Measurements from ENCODE around the gene ASB9. TPM values are rescaled to one million over a fixed set of nuclear protein-coding genes. Genes with fewer than 3 reads are reported as not detected.
"Not testable (repeated sequence)": the region's sequence is repeated elsewhere in the genome, so short reads cannot be mapped to it uniquely, and the experiment has no call there.

ASB9 gene
- total RNA-seq (2014; rRNA removed; shearing (Covaris generic)), result 25.4 and 33.8 TPM in 2 replicates

GRCh38 chrX:15269618-15270521 lies at the start of gene ASB9:
TSS of gene ASB9 (minus strand) at chrX:15270083. CDS start at chrX:15269874, 209 bp downstream.
- DNase-seq (ENCODE audit: low spot score), result peak; percentile 90

GRCh38 chrX:15319075-15319474 lies 49.2 kb upstream of the ASB9 start:
- DNase-seq (ENCODE audit: low spot score), result no peak

DNA sequence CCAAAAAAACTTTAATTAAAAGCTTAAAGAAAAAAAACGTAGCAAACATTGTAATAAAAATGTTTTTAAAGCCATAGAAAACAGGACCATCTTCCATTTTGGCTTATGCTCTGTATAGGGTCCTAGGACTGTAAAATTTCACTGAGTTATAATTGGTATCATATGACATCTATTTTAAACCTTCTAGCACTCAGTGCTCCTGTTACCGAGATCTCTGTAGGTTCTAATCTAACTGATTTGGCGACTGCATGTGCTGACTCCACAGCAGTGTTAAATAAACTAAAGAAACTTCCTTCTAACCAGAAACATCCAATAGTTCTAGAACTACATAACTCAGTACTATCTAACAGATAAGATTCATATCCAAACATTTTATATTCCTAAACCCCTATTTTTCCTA lies 45.6 kb upstream of the ASB9 start, which contains the start of gene ASB11:
Gene ASB11, minus strand, starts transcription at position 132 of the 400 bp plus-strand sequence. Its CDS starts 35 bp downstream, at position 97.
- no peak for DNase-seq (ENCODE audit: low spot score)

DNA sequence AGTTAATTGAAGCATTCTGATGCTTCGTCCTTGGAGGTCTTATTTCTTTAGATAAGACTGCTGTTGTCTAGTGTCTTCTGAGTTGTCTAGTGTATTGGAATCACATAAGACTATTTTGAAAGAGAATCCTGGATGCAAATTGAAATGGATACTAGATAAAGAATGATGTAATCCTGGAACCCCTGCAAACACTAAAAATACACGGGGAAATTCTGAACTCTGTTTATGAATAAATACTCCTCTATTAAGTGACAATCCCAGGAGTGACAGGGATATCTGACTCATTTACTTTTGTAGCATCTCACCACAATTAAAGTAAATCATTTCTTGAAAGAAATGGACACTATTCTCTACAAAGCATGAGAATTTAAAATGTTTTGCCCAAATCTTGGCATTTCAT lies 44.6 kb upstream of the ASB9 start:
- no peak for DNase-seq (ENCODE audit: low spot score)

- DNase-seq (ENCODE audit: low spot score), result no peak
Observed at GRCh38 chrX:15311119-15311518, 41.2 kb upstream of the ASB9 start.

DNA sequence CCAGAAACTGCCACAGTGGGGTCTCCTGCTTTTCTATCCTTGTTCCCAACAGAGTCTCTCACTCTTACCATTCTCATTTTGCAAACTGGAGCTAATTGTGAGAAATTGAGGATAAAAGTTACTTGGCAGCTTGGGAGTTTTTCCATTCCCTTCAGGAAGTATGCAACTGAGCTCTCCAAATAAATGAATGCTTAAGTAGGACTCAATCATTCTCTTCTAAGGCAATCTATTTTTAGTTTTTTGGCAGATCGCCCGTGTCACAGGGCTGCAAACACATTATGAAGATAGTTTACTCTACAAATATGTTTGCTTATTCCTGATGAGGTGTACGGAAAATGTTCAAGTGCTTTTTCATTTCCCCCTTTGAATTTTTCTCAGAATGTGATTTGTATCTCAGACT lies 40.2 kb upstream of the ASB9 start:
- DNase-seq (ENCODE audit: low spot score), result peak; percentile 14

- DNase-seq (ENCODE audit: low spot score), result not testable (repeated sequence)
Observed at GRCh38 chrX:15305899-15306298, 36.0 kb upstream of the ASB9 start.

DNA sequence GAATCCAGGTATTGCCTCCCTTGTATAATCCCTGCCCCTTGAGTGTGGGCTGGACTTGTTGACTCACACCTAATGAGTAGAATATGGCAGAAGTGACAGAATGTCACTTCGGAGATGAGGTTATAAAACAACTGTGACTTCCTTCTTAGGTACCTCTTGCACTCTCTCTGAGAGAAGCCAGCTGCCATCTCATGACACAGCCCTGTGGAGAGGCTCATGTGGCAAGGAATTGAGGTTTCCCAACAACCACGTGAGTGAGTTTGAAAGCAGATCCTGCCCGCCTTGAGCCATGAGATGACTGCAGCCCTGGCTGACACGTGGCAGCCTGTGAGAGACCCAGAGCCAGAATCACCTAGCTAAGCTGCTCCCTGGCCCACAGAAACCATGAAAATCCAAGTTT lies 32.0 kb upstream of the ASB9 start:
- no peak for DNase-seq (ENCODE audit: low spot score)

DNA sequence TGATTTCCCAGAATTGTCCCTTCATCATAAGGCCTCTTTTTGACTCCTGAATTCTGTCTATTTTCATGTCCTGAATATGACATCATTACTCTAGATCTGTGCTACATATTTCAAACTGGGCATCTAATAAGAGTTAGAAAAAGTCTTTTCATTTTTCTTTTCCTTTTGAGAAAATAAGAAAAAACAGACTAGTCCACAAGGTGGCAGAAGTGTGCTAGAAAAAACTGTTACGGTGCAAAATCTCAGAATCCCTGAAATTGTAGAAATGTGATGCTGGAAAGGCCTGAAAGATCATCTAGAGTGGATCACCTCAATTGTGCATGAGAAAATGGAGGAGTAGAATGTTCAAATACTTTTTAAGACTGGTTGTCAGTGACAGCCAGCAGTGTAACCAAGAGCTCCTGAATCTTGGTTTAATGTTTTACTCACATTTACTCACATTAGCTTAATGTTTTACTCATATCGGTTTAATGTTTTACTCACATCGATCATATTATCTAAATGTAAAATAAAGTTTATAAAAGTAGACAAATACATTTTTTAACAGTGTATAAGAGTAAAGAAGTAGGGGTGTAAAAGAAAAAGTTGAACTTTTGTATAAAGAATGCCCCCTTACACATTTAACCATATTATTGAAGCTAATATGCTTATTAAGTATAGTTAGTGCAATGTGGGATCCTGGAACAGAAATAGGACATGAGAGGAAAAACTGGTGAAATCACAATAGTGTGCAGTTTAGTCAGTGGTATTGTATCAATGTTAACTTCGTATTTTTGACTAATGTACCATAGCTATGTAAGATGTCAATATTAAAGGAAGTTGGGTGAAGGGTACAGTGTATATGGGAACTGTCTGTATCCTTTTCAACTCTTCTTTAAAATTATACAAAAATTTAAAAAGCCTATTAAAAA lies 30.3 kb upstream of the ASB9 start:
- DNase-seq (ENCODE audit: low spot score), result peak; percentile 15

- no peak for DNase-seq (ENCODE audit: low spot score)
Observed at GRCh38 chrX:15298780-15299179, 28.9 kb upstream of the ASB9 start.

DNA sequence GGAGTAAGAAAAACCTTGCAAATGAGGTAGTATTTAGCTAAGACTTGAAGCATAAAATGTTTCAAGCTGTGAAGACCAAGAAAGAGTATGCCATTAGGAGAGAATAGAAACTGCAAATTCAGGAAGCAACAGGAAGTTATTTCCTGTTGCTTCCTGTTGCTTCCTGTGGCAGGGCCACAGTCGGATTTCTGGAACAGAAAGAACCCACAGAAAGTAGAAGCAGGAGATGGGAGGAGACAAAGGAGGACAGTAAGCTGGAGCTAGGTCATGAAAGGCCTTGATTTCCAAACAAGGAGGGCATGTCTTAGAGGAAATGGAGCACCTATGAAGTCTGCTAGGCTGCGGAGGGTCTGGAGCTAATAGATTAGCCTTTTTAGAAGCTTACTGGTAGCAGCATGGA lies 28.3 kb upstream of the ASB9 start:
- no peak for DNase-seq (ENCODE audit: low spot score)

- no peak for DNase-seq (ENCODE audit: low spot score)
Observed at GRCh38 chrX:15293451-15293850, 23.6 kb upstream of the ASB9 start.

GRCh38 chrX:15292861-15293260 lies 23.0 kb upstream of the ASB9 start:
- DNase-seq (ENCODE audit: low spot score), result no peak

- no peak for DNase-seq (ENCODE audit: low spot score)
Observed at GRCh38 chrX:15277604-15278003, 7.7 kb upstream of the ASB9 start.

- no peak for DNase-seq (ENCODE audit: low spot score)
Observed at GRCh38 chrX:15274946-15275345, 5.1 kb upstream of the ASB9 start.

- DNase-seq (ENCODE audit: low spot score), result not testable (repeated sequence)
Observed at GRCh38 chrX:15273275-15273674, 3.4 kb upstream of the ASB9 start.

- no peak for DNase-seq (ENCODE audit: low spot score)
Observed at GRCh38 chrX:15271757-15272156, 1.9 kb upstream of the ASB9 start.

- no peak for DNase-seq (ENCODE audit: low spot score)
Observed at GRCh38 chrX:15269120-15269519, 763 bp downstream of the ASB9 start.

GRCh38 chrX:15254852-15255251 lies 15.0 kb downstream of the ASB9 start:
- no peak for DNase-seq (ENCODE audit: low spot score)

DNA sequence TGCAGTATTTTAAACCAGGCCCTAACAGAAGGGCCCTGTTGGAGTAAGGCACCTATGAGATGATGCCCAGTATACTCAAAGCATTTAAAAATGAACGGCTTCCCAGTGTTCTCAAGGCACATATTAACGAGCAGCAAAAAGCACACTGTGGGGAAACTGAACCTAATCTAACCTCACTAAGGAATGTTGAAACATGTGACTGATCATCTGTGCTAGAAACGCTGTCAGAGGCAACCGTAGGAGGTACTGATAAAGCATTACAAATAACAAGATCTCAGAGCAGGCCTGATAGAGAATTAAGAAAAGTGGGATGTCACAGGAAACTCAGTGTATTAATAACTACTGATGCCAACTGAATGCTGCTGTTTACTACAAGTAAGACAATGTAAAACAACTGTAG lies 24.0 kb downstream of the ASB9 start:
- DNase-seq (ENCODE audit: low spot score), result no peak

DNA sequence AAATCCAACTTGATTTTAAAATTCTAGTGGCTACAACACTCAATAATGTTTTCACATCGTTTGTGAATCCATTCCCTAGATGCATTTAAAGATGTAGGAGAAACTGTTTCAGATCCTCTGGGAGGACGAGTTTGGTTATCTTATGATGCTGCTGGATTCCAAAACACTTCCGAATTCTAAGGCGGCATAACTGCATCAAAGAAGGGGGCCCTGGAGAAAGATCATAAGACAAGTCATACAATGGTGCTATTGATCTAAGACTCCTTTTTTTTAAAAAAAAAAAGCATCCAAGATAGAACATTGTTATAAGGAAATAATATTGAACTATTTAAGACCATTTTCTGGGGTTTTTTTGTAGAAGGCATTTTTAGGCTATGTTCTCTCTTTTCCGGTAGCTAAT lies 25.5 kb downstream of the ASB9 start:
- DNase-seq (ENCODE audit: low spot score), result no peak

- DNase-seq (ENCODE audit: low spot score), result peak; percentile 65
Observed at GRCh38 chrX:15242899-15243555, 26.9 kb downstream of the ASB9 start.

Measured in A172 (cell line).